ENCODE results near the gene SLC6A18.

GRCh38 chr5:1211701-1212100 is 13.5 kb upstream of the SLC6A18 start:
- TF ChIP-seq POLR2A (IDR thresholded peaks at IDR 0.05; ENCODE audit: low read length) (no peak), GATA1 (IDR thresholded peaks at IDR 0.05; ENCODE audit: low read depth, low read length) (no peak)
